RCC 7860 (cell line): ENCODE data around the gene PRR16.
"Not testable (repeated sequence)": the region's sequence is repeated elsewhere in the genome, so short reads cannot be mapped to it uniquely, and the experiment has no call there.

Experiments
- DNase-seq: peaks from one replicate; pipeline ENCODE4 v3.0.0-alpha.2; 2015; ENCODE audit warnings: low spot score
- FAIRE-seq: peaks from 2 replicates; lab custom pipeline; 2012; peaks lifted over from hg19 to GRCh38; lab: Jason Lieb, UNC

PRR16 gene

DNA sequence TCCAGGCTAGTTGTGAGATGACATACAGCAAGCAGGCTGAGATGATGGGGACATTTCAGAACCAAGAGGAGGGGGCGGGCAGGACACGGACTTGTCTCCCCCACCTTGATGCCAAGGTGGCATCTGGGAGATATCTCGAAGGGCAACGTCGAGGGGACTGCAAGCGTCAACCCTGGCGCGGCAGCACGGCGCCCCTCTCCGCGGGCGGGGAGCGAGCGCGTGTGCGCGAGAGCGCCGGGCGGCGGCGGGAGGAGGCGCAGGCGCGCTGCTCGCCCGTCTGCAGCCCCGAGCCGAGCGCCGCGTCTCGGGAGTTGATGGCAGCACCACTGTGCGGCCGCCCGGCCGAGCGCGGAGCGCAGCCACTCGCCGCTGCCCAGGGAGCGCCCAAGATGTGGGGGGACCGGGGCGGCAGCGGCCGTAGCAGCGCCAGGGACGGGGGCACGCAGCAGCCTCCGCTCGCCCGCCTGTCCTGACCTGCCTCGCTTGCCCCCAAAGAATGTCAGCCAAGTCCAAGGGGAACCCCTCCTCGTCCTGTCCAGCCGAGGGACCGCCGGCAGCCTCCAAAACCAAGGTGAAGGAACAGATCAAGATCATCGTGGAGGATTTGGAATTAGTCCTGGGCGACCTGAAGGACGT is at the start of gene PRR16:
Gene PRR16 (plus strand): TSS at position 310 of the 636 bp plus-strand sequence.
- DNase-seq (no peak), FAIRE-seq (no peak)

GRCh38 chr5:120415985-120416384 is 48.1 kb upstream of the PRR16 start:
- no peak for DNase-seq
- no peak for FAIRE-seq

DNA sequence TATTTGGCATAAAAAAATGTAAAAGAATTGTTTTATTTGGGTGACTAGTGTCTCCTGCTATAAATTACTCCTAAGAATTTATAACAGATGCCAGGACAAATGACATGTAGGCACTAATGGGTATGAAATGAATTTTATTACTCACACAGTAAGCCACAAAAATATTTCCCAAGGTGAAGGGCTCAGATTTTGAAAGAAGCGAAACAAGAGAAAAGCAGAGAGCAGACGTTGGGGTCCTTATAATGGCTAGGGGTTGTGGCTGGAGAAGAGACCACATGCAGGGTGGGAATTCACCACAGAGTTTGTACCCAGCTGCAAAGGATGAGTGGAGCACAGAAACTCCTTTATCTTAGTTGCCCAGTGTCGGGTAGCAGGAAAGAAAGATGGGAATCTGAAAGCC is 45.0 kb upstream of the PRR16 start:
- no peak for FAIRE-seq
- no peak for DNase-seq

- not testable (repeated sequence) for FAIRE-seq
These were observed 37.3 kb upstream of the PRR16 start for GRCh38 chr5:120426633-120427275.

DNA sequence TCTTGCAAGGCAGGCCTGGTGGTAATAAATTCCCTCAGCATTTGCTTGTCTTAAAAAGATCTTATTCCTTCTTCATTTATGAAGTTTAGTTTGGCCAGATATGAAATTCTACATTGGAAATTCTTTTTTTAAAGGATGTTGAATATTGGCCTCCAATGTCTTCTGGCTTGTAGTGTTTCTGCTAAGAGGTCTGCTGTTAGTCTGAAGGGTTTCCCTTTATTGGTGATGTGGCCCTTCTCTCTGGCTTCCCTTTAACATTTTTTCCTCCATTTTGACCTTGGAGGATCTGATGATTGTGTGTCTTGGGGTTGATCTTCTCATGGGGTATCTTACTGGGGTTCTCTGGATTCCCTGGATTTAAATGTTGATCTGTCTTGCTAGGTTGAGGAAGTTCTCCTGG is 33.5 kb upstream of the PRR16 start:
- no peak for DNase-seq
- no peak for FAIRE-seq

More at GRCh38 chr5:120426633-120427275, 37.3 kb upstream of the PRR16 start:
- not testable (repeated sequence) for DNase-seq

DNA sequence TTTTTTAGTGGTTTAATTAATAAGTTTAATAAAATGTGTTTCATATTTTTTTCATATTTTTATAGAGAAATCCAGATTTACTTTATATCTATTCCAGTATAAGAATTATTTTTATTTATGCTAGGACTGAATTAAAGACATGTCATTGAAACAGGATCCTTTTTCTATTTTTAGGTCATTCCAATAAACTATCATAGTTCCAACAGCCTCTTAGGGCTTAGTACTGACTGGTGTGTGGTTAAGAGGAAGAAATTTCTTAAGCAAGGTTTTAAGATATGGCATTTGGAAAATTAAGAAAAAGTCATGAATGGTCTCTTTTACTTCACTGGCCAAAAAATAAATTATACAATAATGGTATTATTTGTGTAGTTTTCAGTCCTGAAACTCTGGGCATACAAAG is 31.2 kb upstream of the PRR16 start:
- FAIRE-seq (no peak), DNase-seq (no peak)

DNA sequence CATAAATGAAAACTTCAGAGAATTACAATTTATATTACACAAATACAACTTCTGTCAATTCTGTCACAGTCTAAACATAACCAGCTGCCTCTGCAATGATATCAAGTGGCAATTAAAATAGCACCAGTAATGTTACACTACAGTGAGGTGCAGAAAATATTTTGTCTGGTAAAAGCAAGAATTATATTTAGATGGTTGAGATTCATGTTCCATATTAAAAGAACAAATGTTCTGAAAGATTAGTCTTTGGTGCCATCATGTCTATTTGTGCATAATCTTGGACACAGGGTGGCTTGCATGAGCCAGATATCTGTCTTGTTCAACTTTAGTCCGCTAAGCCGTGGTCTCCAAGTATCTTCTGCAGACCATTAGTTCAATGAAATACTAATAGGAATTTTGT is 29.0 kb upstream of the PRR16 start:
- FAIRE-seq (no peak), DNase-seq (no peak)

- FAIRE-seq (no peak), DNase-seq (no peak)
These were observed 27.1 kb upstream of the PRR16 start for GRCh38 chr5:120436996-120437395.

GRCh38 chr5:120442694-120443093 is 21.4 kb upstream of the PRR16 start:
- FAIRE-seq: no peak
- DNase-seq: no peak

DNA sequence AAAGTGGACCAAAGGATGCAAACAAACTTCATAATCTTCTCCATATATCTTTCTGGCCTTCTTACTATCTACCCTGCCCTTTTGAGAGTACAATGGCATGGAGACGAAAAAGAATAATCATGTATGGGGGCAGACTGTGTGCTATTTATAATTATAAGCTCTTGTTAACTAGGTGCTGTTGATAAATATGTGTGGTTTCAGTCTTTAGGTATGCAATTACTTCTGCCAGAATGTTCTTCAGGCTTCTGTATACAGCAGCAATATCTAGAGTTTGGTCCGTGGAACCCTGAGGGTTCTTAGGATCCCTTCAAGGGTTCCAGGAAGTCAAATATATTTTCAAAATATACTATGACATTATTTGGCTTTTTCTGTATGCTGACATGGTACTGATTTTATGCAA is 20.5 kb upstream of the PRR16 start:
- DNase-seq (no peak), FAIRE-seq (no peak)

GRCh38 chr5:120446068-120446492 is 18.0 kb upstream of the PRR16 start:
- no peak for FAIRE-seq

DNA sequence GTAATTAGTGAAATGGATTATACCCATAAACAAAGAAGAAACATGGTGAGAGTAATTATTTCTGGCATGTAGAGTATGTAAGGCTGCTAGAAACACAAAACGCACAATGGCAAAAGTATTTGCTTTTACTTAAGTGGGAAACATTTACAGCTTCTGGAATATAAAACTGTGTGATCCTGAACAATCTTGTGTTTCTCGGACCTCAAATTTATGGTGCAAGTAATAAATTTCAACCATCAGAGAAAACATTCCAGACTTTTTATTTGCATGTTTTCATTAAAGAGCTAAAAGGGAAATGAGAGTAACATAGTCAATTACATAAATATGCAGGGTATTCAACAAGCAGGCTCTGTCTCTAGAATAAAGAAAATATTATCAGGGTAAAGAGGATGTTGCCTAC is 17.2 kb upstream of the PRR16 start:
- DNase-seq (no peak), FAIRE-seq (no peak)

More at GRCh38 chr5:120446068-120446492, 18.0 kb upstream of the PRR16 start:
- no peak for DNase-seq

- DNase-seq: peak; percentile 27
- no peak for FAIRE-seq
These were observed 16.3 kb upstream of the PRR16 start for GRCh38 chr5:120447706-120448239.

- DNase-seq: no peak
These were observed 14.6 kb upstream of the PRR16 start for GRCh38 chr5:120449501-120449900.

DNA sequence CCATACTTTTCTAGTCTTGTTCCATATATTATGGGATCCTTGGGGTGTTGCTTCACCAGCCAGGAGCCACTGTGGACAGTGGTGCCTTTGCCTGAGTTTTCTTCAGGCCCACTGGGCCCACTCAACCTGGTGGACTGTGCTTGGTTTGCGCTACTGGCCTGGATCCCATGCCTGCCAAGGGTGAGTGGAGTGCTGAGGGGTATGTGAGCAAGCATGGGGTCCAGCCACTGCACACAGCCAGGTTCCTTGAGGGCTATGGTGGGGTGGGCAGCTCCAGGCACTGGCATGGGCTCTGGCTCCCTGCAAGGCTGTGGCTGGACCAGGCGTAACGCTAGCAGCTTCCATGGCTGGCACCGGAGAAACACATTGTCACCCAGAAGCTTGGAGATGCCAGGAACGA is 13.2 kb upstream of the PRR16 start:
- DNase-seq (no peak), FAIRE-seq (no peak)

More at GRCh38 chr5:120449501-120449900, 14.6 kb upstream of the PRR16 start:
- FAIRE-seq: no peak

GRCh38 chr5:120451445-120451844 is 12.7 kb upstream of the PRR16 start:
- FAIRE-seq (no peak), DNase-seq (no peak)

GRCh38 chr5:120452471-120452870 is 11.6 kb upstream of the PRR16 start:
- no peak for FAIRE-seq
- DNase-seq: no peak

DNA sequence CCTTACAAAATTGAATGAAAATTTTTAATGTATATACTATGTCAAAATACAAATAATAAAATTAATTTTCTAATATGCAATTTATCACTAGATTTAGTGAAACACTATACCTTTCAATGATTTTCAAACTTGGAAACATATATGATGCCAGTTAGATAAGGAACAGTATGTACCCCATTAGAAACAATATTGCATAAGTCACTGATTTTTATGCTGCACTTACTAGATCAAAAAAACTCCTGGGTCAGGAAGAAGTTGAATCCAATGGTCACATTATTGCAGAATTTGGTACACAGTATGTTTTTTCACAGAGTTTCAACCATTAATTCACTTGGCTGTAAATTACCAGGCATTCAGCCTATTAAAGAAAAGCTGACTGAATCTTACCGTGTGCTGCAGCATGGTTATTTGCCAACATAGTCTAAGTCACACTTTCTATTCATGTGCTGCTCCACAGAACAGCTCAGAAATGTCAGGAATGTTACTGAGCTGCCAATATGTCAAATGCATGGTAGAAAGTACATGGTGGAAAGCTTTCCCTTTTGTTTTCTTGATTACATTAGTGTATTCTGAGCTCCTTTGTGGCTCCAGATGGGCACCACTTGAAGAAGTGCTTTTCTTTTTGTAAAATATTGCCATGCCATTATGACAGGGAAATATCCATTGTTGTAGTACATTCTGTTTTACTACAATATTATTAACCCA is 9.9 kb upstream of the PRR16 start:
- DNase-seq (no peak), FAIRE-seq (no peak)

GRCh38 chr5:120456006-120456405 is 8.1 kb upstream of the PRR16 start:
- FAIRE-seq: no peak
- no peak for DNase-seq

DNA sequence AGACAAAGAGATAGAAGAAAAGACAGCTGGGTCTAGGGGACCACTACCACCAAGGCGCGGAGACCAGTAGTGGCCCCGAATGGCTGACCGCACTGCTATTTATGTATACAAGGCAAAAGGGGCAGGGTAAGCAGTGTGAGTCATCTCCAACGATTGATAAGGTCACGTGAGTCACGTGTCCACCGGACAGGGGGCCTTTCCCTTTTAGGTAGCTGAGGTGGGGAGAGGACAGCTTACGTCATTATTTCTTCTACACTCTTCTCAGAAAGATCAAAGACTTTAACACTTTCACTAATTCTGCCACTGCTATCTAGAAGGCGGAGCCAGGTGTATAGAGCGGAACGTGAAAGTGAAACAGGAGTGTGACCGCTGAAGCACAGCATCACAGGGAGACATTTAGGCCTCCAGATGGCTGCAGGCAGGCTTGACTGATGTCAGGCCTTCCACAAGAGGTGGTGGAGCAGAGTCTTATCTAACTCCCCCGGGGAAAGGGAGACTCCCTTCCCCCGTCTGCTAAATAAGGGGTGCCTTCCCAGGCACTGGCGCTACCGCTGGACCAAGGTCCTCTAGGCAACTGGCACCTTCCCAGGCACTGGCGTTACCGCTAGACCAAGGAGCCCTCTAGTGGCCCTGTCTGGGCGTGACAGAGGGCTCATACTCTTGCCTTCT is 6.1 kb upstream of the PRR16 start:
- DNase-seq: peak; percentile 49
- no peak for FAIRE-seq

DNA sequence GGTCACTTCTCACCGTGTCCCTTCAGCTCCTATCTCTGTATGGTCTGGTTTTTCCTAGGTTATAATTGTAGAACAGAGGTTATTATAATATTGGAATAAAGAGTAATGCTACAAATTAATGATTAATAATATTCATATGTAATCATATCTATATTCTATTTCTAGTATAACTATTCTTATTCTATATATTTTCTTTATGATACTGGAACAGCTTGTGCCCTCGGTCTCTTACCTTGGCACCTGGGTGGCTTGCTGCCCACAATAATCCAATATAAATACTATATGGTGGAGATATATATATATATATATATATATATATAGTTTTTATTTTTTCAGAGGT is 5.6 kb upstream of the PRR16 start:
- DNase-seq: not testable (repeated sequence)
- FAIRE-seq: peak; percentile 38
